H1 (cell line): Measurements from ENCODE around the gene PLPP4.

Source experiments
- EP300 ChIP-seq, 2 experiments: IDR thresholded peaks; 1 replicate in 1 of 2; 2 replicates in 1 of 2; pipeline ENCODE4 v1.6.1; 2011 to 2012; ENCODE audit warnings: low read depth in 2 of 2, low read length in 2 of 2, mild to moderate bottlenecking in 2 of 2, borderline replicate concordance in 1 of 2, inconsistent platforms in 1 of 2, moderate library complexity in 1 of 2
- MAFK ChIP-seq: IDR thresholded peaks from 2 replicates; pipeline ENCODE4 v1.6.1; 2012; ENCODE audit warnings: low read depth, mild to moderate bottlenecking, improper control_type of control experiment, low read length
- POLR2A ChIP-seq, 2 experiments: IDR thresholded peaks; 1 replicate in 1 of 2; 2 replicates in 1 of 2; pipeline ENCODE4 v1.6.1; 2011; ENCODE audit warnings: low read depth in 2 of 2, low read length in 2 of 2, mild to moderate bottlenecking in 2 of 2; ENCODE audit errors: control extremely low read depth in 1 of 2
- POLR2AphosphoS5 ChIP-seq: IDR thresholded peaks from 2 replicates; pipeline ENCODE4 v1.6.1; 2011; ENCODE audit warnings: low read depth, low read length
- TF ChIP-seq, protein P1 (sequence below), 3 experiments: IDR thresholded peaks; 1 replicate in 2 of 3; 2 replicates in 1 of 3; pipeline versions ENCODE4 v1.5.1 to v1.6.1; 2011; ENCODE audit warnings: low read length in 3 of 3, mild to moderate bottlenecking in 3 of 3, inconsistent platforms in 2 of 3, low read depth in 1 of 3, moderate library complexity in 1 of 3; ENCODE audit not compliant: insufficient read depth in 1 of 3; ENCODE audit errors: control extremely low read depth in 1 of 3
- TF ChIP-seq, protein P2 (sequence below): IDR thresholded peaks from 2 replicates; pipeline ENCODE4 v1.6.1; 2012; ENCODE audit warnings: low read length, inconsistent platforms

DNA sequence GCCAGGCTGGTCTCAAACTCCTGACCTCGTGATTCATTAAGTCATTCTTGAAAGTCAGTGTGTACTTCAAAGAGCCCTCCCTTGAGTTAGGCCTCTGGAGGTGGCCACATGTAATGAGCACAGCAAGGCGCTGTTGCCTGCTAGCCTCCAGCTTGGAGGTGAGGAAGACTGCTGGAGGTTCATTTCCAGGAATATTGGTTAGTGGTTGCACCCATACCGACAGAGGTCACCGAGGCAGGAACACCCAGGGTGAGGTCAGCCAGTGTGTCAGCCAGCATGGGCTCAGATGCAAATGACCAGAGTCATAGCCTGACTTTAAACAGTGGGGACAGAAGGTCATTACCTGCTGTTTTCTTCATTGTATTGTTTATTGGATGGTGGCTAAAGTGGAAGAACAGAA is 85.0 kb downstream of the PLPP4 start:
- no peak for TF ChIP-seq EP300 (IDR thresholded peaks at IDR 0.05; ENCODE audit: borderline replicate concordance in 1 of 2, low read depth in 2 of 2, low read length in 2 of 2)
- TF ChIP-seq, protein P1, sequence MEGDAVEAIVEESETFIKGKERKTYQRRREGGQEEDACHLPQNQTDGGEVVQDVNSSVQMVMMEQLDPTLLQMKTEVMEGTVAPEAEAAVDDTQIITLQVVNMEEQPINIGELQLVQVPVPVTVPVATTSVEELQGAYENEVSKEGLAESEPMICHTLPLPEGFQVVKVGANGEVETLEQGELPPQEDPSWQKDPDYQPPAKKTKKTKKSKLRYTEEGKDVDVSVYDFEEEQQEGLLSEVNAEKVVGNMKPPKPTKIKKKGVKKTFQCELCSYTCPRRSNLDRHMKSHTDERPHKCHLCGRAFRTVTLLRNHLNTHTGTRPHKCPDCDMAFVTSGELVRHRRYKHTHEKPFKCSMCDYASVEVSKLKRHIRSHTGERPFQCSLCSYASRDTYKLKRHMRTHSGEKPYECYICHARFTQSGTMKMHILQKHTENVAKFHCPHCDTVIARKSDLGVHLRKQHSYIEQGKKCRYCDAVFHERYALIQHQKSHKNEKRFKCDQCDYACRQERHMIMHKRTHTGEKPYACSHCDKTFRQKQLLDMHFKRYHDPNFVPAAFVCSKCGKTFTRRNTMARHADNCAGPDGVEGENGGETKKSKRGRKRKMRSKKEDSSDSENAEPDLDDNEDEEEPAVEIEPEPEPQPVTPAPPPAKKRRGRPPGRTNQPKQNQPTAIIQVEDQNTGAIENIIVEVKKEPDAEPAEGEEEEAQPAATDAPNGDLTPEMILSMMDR (IDR thresholded peaks at IDR 0.05; ENCODE audit: control extremely low read depth in 1 of 3, insufficient read depth in 1 of 3, low read depth in 1 of 3, low read length in 3 of 3): no peak
- TF ChIP-seq, protein P2, sequence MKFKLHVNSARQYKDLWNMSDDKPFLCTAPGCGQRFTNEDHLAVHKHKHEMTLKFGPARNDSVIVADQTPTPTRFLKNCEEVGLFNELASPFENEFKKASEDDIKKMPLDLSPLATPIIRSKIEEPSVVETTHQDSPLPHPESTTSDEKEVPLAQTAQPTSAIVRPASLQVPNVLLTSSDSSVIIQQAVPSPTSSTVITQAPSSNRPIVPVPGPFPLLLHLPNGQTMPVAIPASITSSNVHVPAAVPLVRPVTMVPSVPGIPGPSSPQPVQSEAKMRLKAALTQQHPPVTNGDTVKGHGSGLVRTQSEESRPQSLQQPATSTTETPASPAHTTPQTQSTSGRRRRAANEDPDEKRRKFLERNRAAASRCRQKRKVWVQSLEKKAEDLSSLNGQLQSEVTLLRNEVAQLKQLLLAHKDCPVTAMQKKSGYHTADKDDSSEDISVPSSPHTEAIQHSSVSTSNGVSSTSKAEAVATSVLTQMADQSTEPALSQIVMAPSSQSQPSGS: no peak
- no peak for TF ChIP-seq POLR2AphosphoS5
- TF ChIP-seq MAFK: no peak
- TF ChIP-seq POLR2A (IDR thresholded peaks at IDR 0.05; ENCODE audit: control extremely low read depth in 1 of 2, low read depth in 2 of 2, low read length in 2 of 2): no peak
